ENCODE measurements around the gene RTN1.

RTN1 gene

DNA sequence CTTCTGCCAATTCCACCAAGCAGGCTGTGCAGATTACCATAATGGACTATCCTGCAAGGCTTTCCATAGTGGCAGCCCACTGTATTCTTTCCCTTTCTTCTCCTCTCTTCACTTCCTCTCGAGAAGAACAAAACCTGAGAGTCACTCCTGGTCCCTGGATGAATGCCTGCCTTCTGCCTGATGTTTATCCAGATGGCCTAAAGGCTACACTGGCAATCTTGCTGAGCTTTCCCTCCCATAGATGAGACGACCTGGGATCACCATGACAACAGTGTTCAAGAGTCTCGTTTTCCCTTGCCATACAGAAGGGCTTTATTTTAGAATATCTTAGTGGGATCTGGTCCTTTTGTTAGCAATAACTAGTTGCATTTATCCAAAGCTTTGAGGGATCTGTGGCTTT lies 142.3 kb downstream of the RTN1 start:
- TF ChIP-seq, protein P1, sequence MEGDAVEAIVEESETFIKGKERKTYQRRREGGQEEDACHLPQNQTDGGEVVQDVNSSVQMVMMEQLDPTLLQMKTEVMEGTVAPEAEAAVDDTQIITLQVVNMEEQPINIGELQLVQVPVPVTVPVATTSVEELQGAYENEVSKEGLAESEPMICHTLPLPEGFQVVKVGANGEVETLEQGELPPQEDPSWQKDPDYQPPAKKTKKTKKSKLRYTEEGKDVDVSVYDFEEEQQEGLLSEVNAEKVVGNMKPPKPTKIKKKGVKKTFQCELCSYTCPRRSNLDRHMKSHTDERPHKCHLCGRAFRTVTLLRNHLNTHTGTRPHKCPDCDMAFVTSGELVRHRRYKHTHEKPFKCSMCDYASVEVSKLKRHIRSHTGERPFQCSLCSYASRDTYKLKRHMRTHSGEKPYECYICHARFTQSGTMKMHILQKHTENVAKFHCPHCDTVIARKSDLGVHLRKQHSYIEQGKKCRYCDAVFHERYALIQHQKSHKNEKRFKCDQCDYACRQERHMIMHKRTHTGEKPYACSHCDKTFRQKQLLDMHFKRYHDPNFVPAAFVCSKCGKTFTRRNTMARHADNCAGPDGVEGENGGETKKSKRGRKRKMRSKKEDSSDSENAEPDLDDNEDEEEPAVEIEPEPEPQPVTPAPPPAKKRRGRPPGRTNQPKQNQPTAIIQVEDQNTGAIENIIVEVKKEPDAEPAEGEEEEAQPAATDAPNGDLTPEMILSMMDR (IDR thresholded peaks at IDR 0.05) = no peak
- H3K27me3 ChIP-seq (ENCODE audit: control insufficient read depth, insufficient read depth, low read length) = no peaks in the 10 kb centered on the region
- no peak overlapping the region for H3K27ac ChIP-seq
- H3K79me2 ChIP-seq = no peaks in the 10 kb centered on the region
- no peaks in the 10 kb centered on the region for H3K36me3 ChIP-seq (ENCODE audit: control insufficient read depth, insufficient read depth, low read length)
- H3K4me3 ChIP-seq (ENCODE audit: low read depth, low read length) = no peak overlapping the region
- H3K9me3 ChIP-seq (ENCODE audit: control insufficient read depth, low read length) = no peaks in the 10 kb centered on the region
- no peak overlapping the region for H3K9ac ChIP-seq
- no peaks in the 10 kb centered on the region for H3K4me1 ChIP-seq
- no peak overlapping the region for H2AFZ ChIP-seq
- H3K4me2 ChIP-seq (ENCODE audit: low read length) = no peak overlapping the region

DNA sequence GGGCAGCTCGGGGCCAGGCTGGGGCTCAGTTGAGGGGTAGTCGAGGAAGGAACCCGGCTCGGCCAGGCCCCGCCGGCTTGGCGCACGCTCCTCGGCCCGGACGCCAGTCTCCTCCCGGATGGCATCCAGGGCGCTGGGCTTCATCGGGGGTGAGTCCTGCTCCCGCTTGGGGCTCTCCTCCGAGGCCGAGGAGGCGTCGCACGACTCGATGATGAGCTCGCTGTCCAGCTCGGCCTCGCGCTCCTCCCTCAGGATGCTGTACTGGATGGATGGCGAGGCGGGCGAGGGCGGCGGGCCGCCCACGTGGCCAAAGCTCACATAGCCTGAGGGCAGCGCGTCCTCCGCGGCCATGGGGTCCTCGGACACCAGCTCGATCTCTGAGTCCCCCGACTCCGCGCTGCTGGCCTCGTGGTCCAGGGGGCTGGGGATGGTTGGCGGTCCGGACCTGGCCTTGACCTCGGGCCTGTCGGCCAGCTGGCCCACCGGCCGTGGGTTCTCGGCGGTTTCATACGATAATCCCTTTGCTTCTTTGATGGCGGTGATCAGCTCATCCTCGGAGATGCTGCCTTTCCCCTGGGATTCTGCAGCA lies 143.4 kb downstream of the RTN1 start:
- no peaks in the 10 kb centered on the region for H3K9me3 ChIP-seq (ENCODE audit: control insufficient read depth, low read length)

DNA sequence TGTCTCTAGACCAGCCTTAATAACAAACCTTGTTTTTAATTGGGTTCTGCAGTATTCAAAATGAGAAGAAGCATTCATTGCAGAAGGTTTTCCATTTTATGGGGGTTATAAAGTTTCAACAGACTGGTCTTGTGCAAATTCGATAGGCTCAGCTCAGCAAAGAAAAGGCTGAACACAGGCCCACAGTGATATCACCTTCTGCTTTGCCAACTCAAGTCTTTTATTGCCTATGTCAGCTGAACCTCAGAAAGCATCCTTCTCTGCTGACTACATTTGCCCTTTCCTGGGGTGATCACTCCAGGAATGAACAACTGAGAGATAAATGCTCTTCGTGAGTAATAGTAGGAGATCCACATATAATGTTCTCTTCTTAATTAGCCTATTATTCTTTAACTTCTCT lies 159.5 kb downstream of the RTN1 start:
- no peak overlapping the region for H3K4me3 ChIP-seq (ENCODE audit: low read depth, low read length)
- H3K79me2 ChIP-seq = no peaks in the 10 kb centered on the region
- peaks cover 5% of the 10 kb centered on the region for H3K4me1 ChIP-seq
- H3K27me3 ChIP-seq (ENCODE audit: control insufficient read depth, insufficient read depth, low read length) = no peaks in the 10 kb centered on the region
- no peak overlapping the region for H3K27ac ChIP-seq
- TF ChIP-seq, protein P1 (IDR thresholded peaks at IDR 0.05) = no peak
- no peak overlapping the region for H3K4me2 ChIP-seq (ENCODE audit: low read length)
- H2AFZ ChIP-seq = no peak overlapping the region
- H3K36me3 ChIP-seq (ENCODE audit: control insufficient read depth, insufficient read depth, low read length) = no peaks in the 10 kb centered on the region
- H3K9me3 ChIP-seq (ENCODE audit: control insufficient read depth, low read length) = no peaks in the 10 kb centered on the region
- no peak overlapping the region for H3K9ac ChIP-seq

More for the DNA sequence above, 143.4 kb downstream of the RTN1 start:
- H3K4me3 ChIP-seq (ENCODE audit: low read depth, low read length) = no peak overlapping the region
- no peaks in the 10 kb centered on the region for H3K36me3 ChIP-seq (ENCODE audit: control insufficient read depth, insufficient read depth, low read length)
- H3K9ac ChIP-seq = no peak overlapping the region
- TF ChIP-seq, protein P1 (IDR thresholded peaks at IDR 0.05) = no peak
- H3K4me1 ChIP-seq = no peaks in the 10 kb centered on the region
- H2AFZ ChIP-seq = no peak overlapping the region
- H3K4me2 ChIP-seq (ENCODE audit: low read length) = no peak overlapping the region
- no peak overlapping the region for H3K27ac ChIP-seq
- no peaks in the 10 kb centered on the region for H3K27me3 ChIP-seq (ENCODE audit: control insufficient read depth, insufficient read depth, low read length)
- H3K79me2 ChIP-seq = no peaks in the 10 kb centered on the region

DNA sequence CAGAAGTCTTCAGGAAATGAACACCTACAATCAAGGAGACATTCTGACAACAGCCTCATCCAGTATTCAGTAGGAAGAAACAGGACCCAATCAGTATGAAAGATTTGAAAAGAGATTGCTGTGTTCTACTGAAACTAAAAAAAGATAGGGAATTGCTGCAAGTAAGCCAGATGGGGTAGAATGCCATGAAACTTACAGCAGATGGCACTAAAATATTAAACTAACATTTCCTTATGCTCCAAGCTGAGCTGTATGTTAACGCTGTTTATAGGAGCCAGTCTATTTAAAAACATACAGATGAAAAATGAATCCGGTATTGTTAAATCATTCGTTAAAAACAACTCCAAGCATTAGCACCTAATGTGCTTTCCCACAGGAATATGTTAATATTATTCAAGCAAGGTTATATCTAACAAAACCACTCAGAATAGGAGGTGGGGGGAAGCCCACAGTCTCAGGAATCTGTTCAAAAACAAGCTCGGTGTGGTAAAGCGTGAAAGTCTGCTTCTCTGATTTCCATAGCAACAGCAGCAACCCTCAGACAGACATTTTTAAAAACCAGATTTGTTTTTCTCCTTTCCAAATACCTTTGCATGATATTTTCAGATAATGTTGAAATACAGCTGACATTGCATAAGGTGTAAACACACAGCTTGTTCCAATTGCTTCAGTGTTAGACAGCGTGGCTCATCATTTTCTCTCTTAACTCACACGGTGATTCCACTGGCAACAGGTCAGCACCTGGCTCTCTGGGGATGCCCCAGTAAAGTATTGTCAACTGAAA lies 162.6 kb downstream of the RTN1 start:
- H3K79me2 ChIP-seq = no peaks in the 10 kb centered on the region
- H3K9ac ChIP-seq = no peak overlapping the region
- peaks cover 5% of the 10 kb centered on the region for H3K4me1 ChIP-seq
- no peaks in the 10 kb centered on the region for H3K9me3 ChIP-seq (ENCODE audit: control insufficient read depth, low read length)
- TF ChIP-seq, protein P1 (IDR thresholded peaks at IDR 0.05) = no peak
- no peaks in the 10 kb centered on the region for H3K36me3 ChIP-seq (ENCODE audit: control insufficient read depth, insufficient read depth, low read length)
- peak overlapping the region; percentile 10 for H3K27ac ChIP-seq
- no peaks in the 10 kb centered on the region for H3K27me3 ChIP-seq (ENCODE audit: control insufficient read depth, insufficient read depth, low read length)
- no peak overlapping the region for H2AFZ ChIP-seq
- peak overlapping the region; percentile 49 for H3K4me2 ChIP-seq (ENCODE audit: low read length)
- peak overlapping the region; percentile 28 for H3K4me3 ChIP-seq (ENCODE audit: low read depth, low read length)
